WERI-Rb-1 (cell line): ENCODE results near the gene COPB2.
A peak's percentile ranks its signal among the peaks of the same experiment; 100 is the strongest.

Experiments
- DNase-seq: peaks from one replicate; pipeline ENCODE4 v3.0.0-alpha.2; 2020
- H3K27ac ChIP-seq: fragments of 250-450 bp; sonication (Bioruptor Pico); 2 replicates; pipeline ENCODE4 v1.5.1; 2020; ENCODE audit warnings: mild to moderate bottlenecking, moderate library complexity
- H3K27me3 ChIP-seq: fragments of 250-450 bp; sonication (Bioruptor Pico); 2 replicates; pipeline ENCODE4 v1.5.1; 2021; ENCODE audit warnings: mild to moderate bottlenecking, low read depth, moderate library complexity; ENCODE audit not compliant: insufficient read depth, severe bottlenecking
- H3K36me3 ChIP-seq: fragments of 250-450 bp; sonication (Bioruptor Pico); 2 replicates; pipeline ENCODE4 v1.5.1; 2020; ENCODE audit warnings: mild to moderate bottlenecking, moderate library complexity
- H3K4me3 ChIP-seq: 2 replicates; pipeline ENCODE4 v1.5.1; 2011; ENCODE audit warnings: low read depth, mild to moderate bottlenecking, control low read depth, low read length
- H3K9me3 ChIP-seq: fragments of 250-450 bp; sonication (Bioruptor Pico); 2 replicates; pipeline ENCODE4 v1.5.1; 2021; ENCODE audit warnings: mild to moderate bottlenecking, moderate library complexity; ENCODE audit not compliant: severe bottlenecking
- CTCF ChIP-seq: IDR thresholded peaks from 2 replicates; pipeline ENCODE4 v1.5.1; 2011; ENCODE audit warnings: low read depth, mild to moderate bottlenecking, control low read depth, inconsistent platforms, low read length

COPB2 gene

GRCh38 chr3:139309061-139309591, 80.3 kb downstream of the COPB2 start:
- H3K27me3 ChIP-seq: no peaks in the 10 kb centered on the region
- H3K4me3 ChIP-seq: no peak overlapping the region
- TF ChIP-seq CTCF: no peak
- H3K9me3 ChIP-seq: no peaks in the 10 kb centered on the region
- H3K27ac ChIP-seq: peak overlapping the region; percentile 28; the same call in 1 of the 2 replicates
- H3K36me3 ChIP-seq: no peaks in the 10 kb centered on the region
- DNase-seq: no peak

DNA sequence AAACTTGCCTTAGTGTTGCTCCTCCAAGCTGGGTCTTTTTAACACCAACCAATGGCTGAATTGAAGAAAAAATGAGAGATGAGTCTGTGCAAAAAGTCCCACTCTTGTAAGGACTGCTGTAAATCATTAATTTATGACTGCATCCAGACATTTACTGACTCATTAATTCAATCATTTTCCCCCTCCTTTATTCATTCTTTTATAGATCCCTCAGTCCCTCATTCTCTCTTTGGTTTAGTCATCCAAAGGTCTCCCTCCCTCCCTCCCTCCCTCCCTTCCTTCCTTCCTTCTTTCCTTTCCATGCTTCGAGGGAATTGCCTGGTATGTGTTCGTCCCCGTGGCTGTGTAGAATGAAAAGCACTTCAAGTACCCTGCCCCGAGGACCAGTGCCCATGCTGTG, 80.9 kb downstream of the COPB2 start:
- no peak for TF ChIP-seq CTCF
- Histone ChIP-seq H3K4me3 (no peak overlapping the region), H3K9me3 (no peaks in the 10 kb centered on the region), H3K27me3 (no peaks in the 10 kb centered on the region), H3K27ac (peak overlapping the region; percentile 28; the same call in 1 of the 2 replicates), H3K36me3 (no peaks in the 10 kb centered on the region)
- no peak for DNase-seq

DNA sequence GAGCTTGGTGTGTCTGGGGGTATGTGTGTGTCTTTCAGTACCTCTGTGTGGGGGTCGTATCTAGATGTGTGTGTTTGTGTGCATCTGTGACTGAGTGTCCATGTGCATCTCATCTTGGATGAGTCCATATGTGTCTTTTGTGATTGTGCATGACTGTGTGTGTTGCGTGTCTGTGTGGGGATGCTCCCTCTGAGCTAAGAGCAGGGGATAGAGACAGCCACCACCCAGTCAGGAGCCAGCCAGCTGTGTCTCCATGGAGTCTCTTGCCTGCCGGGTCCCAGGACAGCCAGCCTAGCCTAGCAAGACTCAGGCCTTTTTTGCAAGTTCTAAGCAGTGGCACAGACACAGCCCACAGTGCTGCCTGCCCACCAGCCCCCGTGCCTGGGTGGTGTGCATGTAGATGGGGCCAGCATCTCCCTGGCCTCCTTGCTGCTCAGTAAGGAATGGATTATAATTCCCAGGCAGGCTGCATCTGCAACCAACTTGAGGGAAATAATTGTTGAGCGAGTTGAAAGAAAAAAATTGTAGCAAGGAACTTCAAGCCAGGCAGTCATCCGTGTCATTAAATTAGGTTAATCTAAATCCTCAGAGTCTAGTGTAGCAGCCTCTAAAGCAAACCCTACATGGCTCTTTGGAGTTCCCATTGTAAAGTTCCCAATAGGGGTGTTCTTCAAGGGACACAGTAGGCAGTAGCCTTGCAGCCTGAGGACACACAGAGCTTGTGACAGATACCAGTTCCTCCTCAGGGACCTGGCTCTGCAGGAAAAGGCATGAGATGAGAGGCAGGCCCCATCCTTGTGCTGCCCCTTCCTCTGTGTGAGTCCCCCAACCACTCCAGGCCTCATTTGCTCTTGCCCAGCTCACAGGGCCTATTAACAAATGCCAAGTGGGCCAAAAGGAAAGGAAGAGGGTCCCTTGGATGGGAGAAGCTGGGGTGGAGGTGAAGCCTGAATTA, 81.6 kb downstream of the COPB2 start:
- TF ChIP-seq CTCF: no peak
- Histone ChIP-seq H3K36me3 (no peaks in the 10 kb centered on the region), H3K9me3 (no peaks in the 10 kb centered on the region), H3K27me3 (no peaks in the 10 kb centered on the region), H3K27ac (peak overlapping the region; percentile 24; the same call in 1 of the 2 replicates), H3K4me3 (no peak overlapping the region)
- DNase-seq: no peak
